ENCODE measurements around the gene CCDC141.

- TF ChIP-seq SRF (IDR thresholded peaks at IDR 0.05; ENCODE audit: low read depth) (no peak), CTCF (IDR thresholded peaks at IDR 0.05 in 2 of 3, conservative IDR thresholded peaks at IDR 0.05 in 1 of 3; ENCODE audit: borderline replicate concordance in 1 of 3, insufficient read depth in 1 of 3, low read depth in 2 of 3, low read length in 2 of 3) (no peak), YY1 (IDR thresholded peaks at IDR 0.05; ENCODE audit: extremely low read depth, insufficient replicate concordance, low read depth, low read length) (no peak), ZNF274 (IDR thresholded peaks at IDR 0.05; ENCODE audit: low read depth, low read length) (no peak)
Measured at GRCh38 chr2:179017773-179018357, 32.1 kb downstream of the CCDC141 start.

Data from HCT116 (cell line).